HCT116 (cell line): ENCODE measurements around the gene ANKRD44. TPM values are rescaled to one million over a fixed set of nuclear protein-coding genes. Genes with fewer than 3 reads are reported as not detected.

Experiments used
- ATAC-seq: fragments of 200-7000 bp; cut with Tn5 transposase; 2 replicates; pipeline ENCODE4 v1.9.1; 2020; ENCODE audit warnings: mild to moderate bottlenecking, moderate library complexity
- BruUV-seq: library from RNA; stranded (reverse); fragments of 400-500 nt; replicated peaks from 2 replicates; lab custom pipeline; 2021; lab: Mats Ljungman, UMichigan
- CTCF ChIA-PET: fragments of 300-600 bp; sonication (Branson Sonifier 250); formaldehyde crosslinking; loops from one replicate; lab custom pipeline; 2021; ENCODE audit warnings: antibody characterized with exemption; lab: Charles Lee
- POLR2A ChIA-PET: fragments of 300-600, 350-600 bp; sonication (Branson Sonifier 250); formaldehyde crosslinking; loops from one replicate; lab custom pipeline; 2021; ENCODE audit warnings: antibody characterized with exemption; lab: Charles Lee
- RAD21 ChIA-PET, 2 experiments: fragments of 300-600 bp; sonication (Branson Sonifier 250); formaldehyde crosslinking; loops; one replicate each; lab custom pipeline; 2023; ENCODE audit warnings: low total read pairs in 2 of 2; ENCODE audit not compliant: uncharacterized antibody in 2 of 2, unreplicated experiment in 2 of 2, low non-redundant PET in 1 of 2; lab: Charles Lee
- DNase-seq: peaks from one replicate; pipeline ENCODE4 v3.0.0-alpha.2; 2010; ENCODE audit warnings: low read depth, low spot score
- H2AFZ ChIP-seq: fragments of 200-600 bp; shearing (Covaris generic), sonication (generic); 2 replicates; pipeline ENCODE4 v1.6.1; 2017; ENCODE audit warnings: low read depth, mixed run types, mixed read lengths, antibody characterized with exemption, low read length; ENCODE audit not compliant: poor library complexity, severe bottlenecking
- H3K27ac ChIP-seq: 2 replicates; pipeline ENCODE4 v1.5.1; 2012; ENCODE audit warnings: low read depth, low read length
- H3K27me3 ChIP-seq: fragments of 200-600 bp; sonication (generic); 2 replicates; pipeline ENCODE4 v1.6.1; 2016; ENCODE audit warnings: mixed run types, low read length, mixed read lengths; ENCODE audit not compliant: insufficient read depth
- H3K36me3 ChIP-seq, 2 experiments: fragments of 200-500 bp in 1 of 2; fragments of 200-600 bp in 1 of 2; sonication (Bioruptor generic) in 1 of 2; sonication (generic) in 1 of 2; 2 replicates each; pipeline versions ENCODE4 v1.5.1 to v1.6.1; 2014 to 2016; ENCODE audit warnings: low read length in 2 of 2, inconsistent platforms in 1 of 2, mixed read lengths in 1 of 2, mixed run types in 1 of 2; ENCODE audit not compliant: insufficient read depth in 2 of 2, control insufficient read depth in 1 of 2
- H3K4me1 ChIP-seq, 2 experiments: fragments of 200-600 bp in 1 of 2; sonication (generic) in 1 of 2; 2 replicates each; pipeline versions ENCODE4 v1.5.1 to v1.6.1; 2012 to 2017; ENCODE audit warnings: low read length in 2 of 2, inconsistent platforms in 1 of 2, mild to moderate bottlenecking in 1 of 2, mixed read lengths in 1 of 2, mixed run types in 1 of 2, moderate library complexity in 1 of 2; ENCODE audit not compliant: insufficient read depth in 2 of 2, control insufficient read depth in 1 of 2
- H3K4me2 ChIP-seq: fragments of 200-600 bp; sonication (generic); 2 replicates; pipeline ENCODE4 v1.6.1; 2017; ENCODE audit warnings: mixed run types, low read length, mixed read lengths
- H3K4me3 ChIP-seq, 2 experiments: fragments of 200-600 bp in 1 of 2; sonication (generic) in 1 of 2; replicated peaks in 1 of 2; 2 replicates each; pipeline ENCODE4 v1.5.1; 2011 to 2016; ENCODE audit warnings: low read length in 2 of 2, control low read depth in 1 of 2, low read depth in 1 of 2, mild to moderate bottlenecking in 1 of 2, mixed read lengths in 1 of 2, mixed run types in 1 of 2
- H3K79me2 ChIP-seq: fragments of 200-600 bp; sonication (generic); 2 replicates; pipeline ENCODE4 v1.6.1; 2017; ENCODE audit warnings: mild to moderate bottlenecking, mixed run types, low read length, moderate library complexity, mixed read lengths; ENCODE audit not compliant: insufficient read depth
- H3K9ac ChIP-seq: fragments of 200-600 bp; sonication (generic); 2 replicates; pipeline ENCODE4 v1.6.1; 2016; ENCODE audit warnings: low read length, mixed read lengths
- H3K9me2 ChIP-seq: fragments of 200-600 bp; sonication (generic), shearing (Covaris generic); 2 replicates; pipeline ENCODE4 v1.6.1; 2017; ENCODE audit warnings: mixed run types, mild to moderate bottlenecking, moderate library complexity; ENCODE audit not compliant: insufficient read depth
- H3K9me3 ChIP-seq, 2 experiments: fragments of 200-500 bp in 1 of 2; fragments of 200-600 bp in 1 of 2; sonication (Bioruptor generic) in 1 of 2; sonication (generic) in 1 of 2; 2 replicates each; pipeline ENCODE4 v1.6.1; 2014 to 2017; ENCODE audit warnings: low read length in 2 of 2, mixed read lengths in 2 of 2, inconsistent platforms in 1 of 2, low read depth in 1 of 2, mild to moderate bottlenecking in 1 of 2, mixed run types in 1 of 2, moderate library complexity in 1 of 2; ENCODE audit not compliant: control insufficient read depth in 1 of 2, insufficient read depth in 1 of 2
- H4K20me1 ChIP-seq: fragments of 200-600 bp; sonication (generic), shearing (Covaris generic); 2 replicates; pipeline ENCODE4 v1.6.1; 2017; ENCODE audit warnings: mixed run types, mild to moderate bottlenecking, moderate library complexity; ENCODE audit not compliant: insufficient read depth
- ATF3 ChIP-seq: IDR thresholded peaks from 2 replicates; pipeline ENCODE4 v1.6.1; 2012
- CBX3 ChIP-seq: IDR thresholded peaks from 2 replicates; pipeline ENCODE4 v1.6.1; 2012; ENCODE audit warnings: low read depth
- CEBPB ChIP-seq: IDR thresholded peaks from 2 replicates; pipeline ENCODE4 v1.6.1; 2012; ENCODE audit warnings: low read depth
- EGR1 ChIP-seq: IDR thresholded peaks from 2 replicates; pipeline ENCODE4 v1.6.1; 2012; ENCODE audit warnings: low read depth
- EZH2phosphoT487 ChIP-seq: fragments of 200-600 bp; IDR thresholded peaks from 2 replicates; pipeline ENCODE4 v1.6.1; 2018; ENCODE audit warnings: antibody characterized with exemption, borderline replicate concordance
- FOSL1 ChIP-seq: IDR thresholded peaks from 2 replicates; pipeline ENCODE4 v1.6.1; 2012; ENCODE audit warnings: low read depth
- JUND ChIP-seq: IDR thresholded peaks from 2 replicates; pipeline ENCODE4 v1.6.1; 2012
- POLR2AphosphoS5 ChIP-seq: IDR thresholded peaks from 2 replicates; pipeline ENCODE4 v1.6.1; 2011; ENCODE audit warnings: mild to moderate bottlenecking, low read depth, low read length, moderate library complexity
- RAD21 ChIP-seq: IDR thresholded peaks from 2 replicates; pipeline ENCODE4 v1.6.1; 2012; ENCODE audit warnings: low read depth, mild to moderate bottlenecking
- SIN3A ChIP-seq: IDR thresholded peaks from 2 replicates; pipeline ENCODE4 v1.6.1; 2012; ENCODE audit warnings: low read depth
- SP1 ChIP-seq: IDR thresholded peaks from 2 replicates; pipeline ENCODE4 v1.6.1; 2012; ENCODE audit warnings: low read depth
- YY1 ChIP-seq: IDR thresholded peaks from 2 replicates; pipeline ENCODE4 v1.6.1; 2011; ENCODE audit warnings: low read length, low read depth, moderate library complexity, mild to moderate bottlenecking; ENCODE audit not compliant: insufficient replicate concordance; ENCODE audit errors: extremely low read depth
- ZBTB33 ChIP-seq: IDR thresholded peaks from 2 replicates; pipeline ENCODE4 v1.6.1; 2011; ENCODE audit warnings: mild to moderate bottlenecking, low read length, moderate library complexity; ENCODE audit not compliant: insufficient replicate concordance; ENCODE audit errors: extremely low read depth
- ZFX ChIP-seq: fragments of 450-650 bp; IDR thresholded peaks from 2 replicates; pipeline ENCODE4 v1.6.1; 2017
- ZNF274 ChIP-seq: fragments of 200-500 bp; sonication (Bioruptor generic); IDR thresholded peaks from 2 replicates; pipeline ENCODE4 v1.6.1; 2014; ENCODE audit warnings: mild to moderate bottlenecking, low read depth, low read length, inconsistent platforms
- intact Hi-C: fragments of 100-400 bp; cut with micrococcal nuclease; formaldehyde crosslinking; loops from 2 replicates; pipeline ENCODE4 v1.10.0; 2022
- total RNA-seq: library from RNA; stranded (reverse); gene quantifications from one replicate; pipeline ENCODE4 v1.2.1, GENCODE V29; 2021; ENCODE audit not compliant: unreplicated experiment
- TF ChIP-seq, protein P1 (sequence below): IDR thresholded peaks from 2 replicates; pipeline ENCODE4 v1.6.1; 2012; ENCODE audit warnings: low read depth

The ANKRD44 gene
- total RNA-seq, 1 experiment from 2014 or later = 2.7 TPM

DNA sequence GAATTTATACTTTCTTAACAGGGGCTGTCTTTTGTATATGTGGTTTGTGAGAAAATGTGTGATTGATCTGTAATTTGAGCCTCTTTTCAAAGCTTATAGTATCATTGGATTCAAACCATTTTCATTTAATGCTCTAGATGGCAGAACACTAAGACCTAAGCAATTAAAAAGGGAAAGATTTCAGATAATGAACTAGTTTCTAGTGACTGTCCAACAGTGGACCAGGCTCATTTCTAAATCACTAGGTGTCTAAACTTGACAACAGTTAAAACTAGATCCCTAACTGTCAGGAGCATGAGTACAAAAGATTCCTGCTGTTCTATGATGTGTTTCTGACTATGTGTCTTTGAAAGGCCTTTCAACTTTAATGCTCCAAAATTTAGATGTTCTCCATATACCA, 54.6 kb downstream of the ANKRD44 start:
- POLR2A ChIA-PET = no interaction called here

More for the DNA sequence above, 54.6 kb downstream of the ANKRD44 start:
- H3K9me2 ChIP-seq = no peaks in the 10 kb centered on the region
- no peaks in the 10 kb centered on the region for H3K4me1 ChIP-seq
- intact Hi-C loops = no loop called here
- H3K9me3 ChIP-seq = no peaks in the 10 kb centered on the region
- CTCF ChIA-PET = no interaction called here
- H3K79me2 ChIP-seq = no peaks in the 10 kb centered on the region
- H3K4me3 ChIP-seq = no peak overlapping the region
- no peaks in the 10 kb centered on the region for H3K27me3 ChIP-seq
- no peaks in the 10 kb centered on the region for H4K20me1 ChIP-seq
- BruUV-seq = no TSS peak
- H3K27ac ChIP-seq = no peak overlapping the region
- no peaks in the 10 kb centered on the region for H3K36me3 ChIP-seq
- TF ChIP-seq JUND (no peak), CEBPB (no peak), EZH2phosphoT487 (no peak), ZFX (no peak), SIN3A (no peak), FOSL1 (no peak), ZNF274 (no peak), CBX3 (no peak), POLR2AphosphoS5 (no peak), YY1 (no peak), SP1 (no peak), ATF3 (no peak), RAD21 (no peak), EGR1 (no peak), ZBTB33 (no peak)
- TF ChIP-seq, protein P1, sequence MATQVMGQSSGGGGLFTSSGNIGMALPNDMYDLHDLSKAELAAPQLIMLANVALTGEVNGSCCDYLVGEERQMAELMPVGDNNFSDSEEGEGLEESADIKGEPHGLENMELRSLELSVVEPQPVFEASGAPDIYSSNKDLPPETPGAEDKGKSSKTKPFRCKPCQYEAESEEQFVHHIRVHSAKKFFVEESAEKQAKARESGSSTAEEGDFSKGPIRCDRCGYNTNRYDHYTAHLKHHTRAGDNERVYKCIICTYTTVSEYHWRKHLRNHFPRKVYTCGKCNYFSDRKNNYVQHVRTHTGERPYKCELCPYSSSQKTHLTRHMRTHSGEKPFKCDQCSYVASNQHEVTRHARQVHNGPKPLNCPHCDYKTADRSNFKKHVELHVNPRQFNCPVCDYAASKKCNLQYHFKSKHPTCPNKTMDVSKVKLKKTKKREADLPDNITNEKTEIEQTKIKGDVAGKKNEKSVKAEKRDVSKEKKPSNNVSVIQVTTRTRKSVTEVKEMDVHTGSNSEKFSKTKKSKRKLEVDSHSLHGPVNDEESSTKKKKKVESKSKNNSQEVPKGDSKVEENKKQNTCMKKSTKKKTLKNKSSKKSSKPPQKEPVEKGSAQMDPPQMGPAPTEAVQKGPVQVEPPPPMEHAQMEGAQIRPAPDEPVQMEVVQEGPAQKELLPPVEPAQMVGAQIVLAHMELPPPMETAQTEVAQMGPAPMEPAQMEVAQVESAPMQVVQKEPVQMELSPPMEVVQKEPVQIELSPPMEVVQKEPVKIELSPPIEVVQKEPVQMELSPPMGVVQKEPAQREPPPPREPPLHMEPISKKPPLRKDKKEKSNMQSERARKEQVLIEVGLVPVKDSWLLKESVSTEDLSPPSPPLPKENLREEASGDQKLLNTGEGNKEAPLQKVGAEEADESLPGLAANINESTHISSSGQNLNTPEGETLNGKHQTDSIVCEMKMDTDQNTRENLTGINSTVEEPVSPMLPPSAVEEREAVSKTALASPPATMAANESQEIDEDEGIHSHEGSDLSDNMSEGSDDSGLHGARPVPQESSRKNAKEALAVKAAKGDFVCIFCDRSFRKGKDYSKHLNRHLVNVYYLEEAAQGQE = no peak
- no peak overlapping the region for H2AFZ ChIP-seq
- RAD21 ChIA-PET = no interaction called here
- no peak for DNase-seq
- no peak overlapping the region for H3K4me2 ChIP-seq
- no peak overlapping the region for H3K9ac ChIP-seq
- ATAC-seq = no peak
